Upper lobe of left lung (tissue), 4 donors: ENCODE measurements around the gene GDF11.

Experiments used
- POLR2A ChIP-seq, 4 donors: fragments of 450-650 bp; IDR thresholded peaks; one replicate each; pipeline ENCODE4 v1.5.1; 2016 to 2017; ENCODE audit warnings: antibody characterized with exemption in 4 of 4, mild to moderate bottlenecking in 2 of 4
- TF ChIP-seq, protein P1 (sequence below), 6 experiments: fragments of 450-650 bp in 4 of 6; fragments of 200-600 bp in 2 of 6; sonication (generic) in 2 of 6; IDR thresholded peaks; one replicate each; pipeline ENCODE4 v1.5.1; 2016 to 2019; ENCODE audit warnings: antibody characterized with exemption in 6 of 6

DNA sequence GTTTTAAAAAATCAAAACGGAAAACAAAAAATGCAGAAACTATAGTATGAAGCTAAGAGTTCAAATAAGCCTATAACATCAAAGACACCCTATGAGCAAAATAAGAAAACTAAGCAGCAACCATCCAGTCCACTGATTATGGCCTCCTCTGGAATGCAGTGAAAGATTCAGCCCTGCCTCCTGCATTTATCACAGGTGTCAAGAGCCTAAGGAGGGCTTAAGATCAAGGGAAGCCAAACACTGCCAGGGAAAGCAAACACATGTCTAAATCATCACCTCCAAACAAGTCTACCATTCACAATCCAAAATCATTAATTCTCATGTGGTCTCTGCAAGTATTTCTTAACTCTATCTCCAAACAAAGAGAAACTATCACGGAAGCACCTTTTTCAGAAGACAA lies 46.2 kb downstream of the GDF11 start:
- no peak for TF ChIP-seq POLR2A (IDR thresholded peaks at IDR 0.05)
- TF ChIP-seq, protein P1, sequence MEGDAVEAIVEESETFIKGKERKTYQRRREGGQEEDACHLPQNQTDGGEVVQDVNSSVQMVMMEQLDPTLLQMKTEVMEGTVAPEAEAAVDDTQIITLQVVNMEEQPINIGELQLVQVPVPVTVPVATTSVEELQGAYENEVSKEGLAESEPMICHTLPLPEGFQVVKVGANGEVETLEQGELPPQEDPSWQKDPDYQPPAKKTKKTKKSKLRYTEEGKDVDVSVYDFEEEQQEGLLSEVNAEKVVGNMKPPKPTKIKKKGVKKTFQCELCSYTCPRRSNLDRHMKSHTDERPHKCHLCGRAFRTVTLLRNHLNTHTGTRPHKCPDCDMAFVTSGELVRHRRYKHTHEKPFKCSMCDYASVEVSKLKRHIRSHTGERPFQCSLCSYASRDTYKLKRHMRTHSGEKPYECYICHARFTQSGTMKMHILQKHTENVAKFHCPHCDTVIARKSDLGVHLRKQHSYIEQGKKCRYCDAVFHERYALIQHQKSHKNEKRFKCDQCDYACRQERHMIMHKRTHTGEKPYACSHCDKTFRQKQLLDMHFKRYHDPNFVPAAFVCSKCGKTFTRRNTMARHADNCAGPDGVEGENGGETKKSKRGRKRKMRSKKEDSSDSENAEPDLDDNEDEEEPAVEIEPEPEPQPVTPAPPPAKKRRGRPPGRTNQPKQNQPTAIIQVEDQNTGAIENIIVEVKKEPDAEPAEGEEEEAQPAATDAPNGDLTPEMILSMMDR (IDR thresholded peaks at IDR 0.05): no peak
